Peyer's patch (tissue), 4 donors: ENCODE data around the gene KLHL40. TPM values are rescaled to one million over a fixed set of nuclear protein-coding genes. Genes with fewer than 3 reads are reported as not detected.
A peak's percentile ranks its signal among the peaks of the same experiment; 100 is the strongest.

Source experiments
- DNase-seq, 3 donors: peaks; one replicate each; pipeline ENCODE4 v3.0.0-alpha.2; 2017 to 2019
- H3K27ac ChIP-seq, 4 donors: fragments of 200-600 bp; sonication (generic); one replicate each; pipeline ENCODE4 v1.5.1; 2016 to 2019
- H3K27me3 ChIP-seq, 2 donors: fragments of 200-600 bp; sonication (generic); one replicate each; pipeline ENCODE4 v1.5.1; 2019
- H3K36me3 ChIP-seq, 3 donors: fragments of 200-600 bp; sonication (generic); one replicate each; pipeline ENCODE4 v1.5.1; 2016 to 2019
- H3K4me1 ChIP-seq, 4 donors: fragments of 200-600 bp; sonication (generic); one replicate each; pipeline ENCODE4 v1.5.1; 2016 to 2019
- H3K4me3 ChIP-seq, 4 donors: fragments of 200-600 bp; sonication (generic); 1 replicate in 3 of 4; 2 replicates in 1 of 4; pipeline ENCODE4 v1.5.1; 2016 to 2019; ENCODE audit warnings: mild to moderate bottlenecking in 1 of 4
- H3K9me3 ChIP-seq, 4 donors: fragments of 200-600 bp; sonication (generic); one replicate each; pipeline ENCODE4 v1.5.1; 2016 to 2019; ENCODE audit warnings: mild to moderate bottlenecking in 1 of 4
- POLR2A ChIP-seq, 2 donors: fragments of 450-650 bp; IDR thresholded peaks; one replicate each; pipeline ENCODE4 v1.5.1; 2017; ENCODE audit warnings: antibody characterized with exemption in 2 of 2, mild to moderate bottlenecking in 2 of 2, moderate library complexity in 2 of 2
- total RNA-seq, 4 donors: library from RNA; depleted of rRNA; stranded (reverse); fragments of >200 nt; gene quantifications; one replicate each; pipeline ENCODE4 v1.1.0, GENCODE V29; 2016
- TF ChIP-seq, protein P1 (sequence below), 6 experiments: fragments of 450-650 bp in 4 of 6; fragments of 200-600 bp in 2 of 6; sonication (generic) in 1 of 6; IDR thresholded peaks; one replicate each; pipeline ENCODE4 v1.5.1; 2017 to 2019; ENCODE audit warnings: antibody characterized with exemption in 6 of 6, mild to moderate bottlenecking in 3 of 6, moderate library complexity in 1 of 6

Gene KLHL40
- total RNA-seq, 4 donors from 2014 or later = not detected

GRCh38 chr3:42702982-42703694 lies 17.8 kb downstream of the KLHL40 start:
- TF ChIP-seq POLR2A (IDR thresholded peaks at IDR 0.05) = no peak
- TF ChIP-seq, protein P1, sequence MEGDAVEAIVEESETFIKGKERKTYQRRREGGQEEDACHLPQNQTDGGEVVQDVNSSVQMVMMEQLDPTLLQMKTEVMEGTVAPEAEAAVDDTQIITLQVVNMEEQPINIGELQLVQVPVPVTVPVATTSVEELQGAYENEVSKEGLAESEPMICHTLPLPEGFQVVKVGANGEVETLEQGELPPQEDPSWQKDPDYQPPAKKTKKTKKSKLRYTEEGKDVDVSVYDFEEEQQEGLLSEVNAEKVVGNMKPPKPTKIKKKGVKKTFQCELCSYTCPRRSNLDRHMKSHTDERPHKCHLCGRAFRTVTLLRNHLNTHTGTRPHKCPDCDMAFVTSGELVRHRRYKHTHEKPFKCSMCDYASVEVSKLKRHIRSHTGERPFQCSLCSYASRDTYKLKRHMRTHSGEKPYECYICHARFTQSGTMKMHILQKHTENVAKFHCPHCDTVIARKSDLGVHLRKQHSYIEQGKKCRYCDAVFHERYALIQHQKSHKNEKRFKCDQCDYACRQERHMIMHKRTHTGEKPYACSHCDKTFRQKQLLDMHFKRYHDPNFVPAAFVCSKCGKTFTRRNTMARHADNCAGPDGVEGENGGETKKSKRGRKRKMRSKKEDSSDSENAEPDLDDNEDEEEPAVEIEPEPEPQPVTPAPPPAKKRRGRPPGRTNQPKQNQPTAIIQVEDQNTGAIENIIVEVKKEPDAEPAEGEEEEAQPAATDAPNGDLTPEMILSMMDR (IDR thresholded peaks at IDR 0.05) = no peak
- peak in 1 of 3 donors; percentile 14 for DNase-seq
- no peaks in the 10 kb centered on the region for H3K9me3 ChIP-seq
- no peaks in the 10 kb centered on the region for H3K27me3 ChIP-seq
- no peaks in the 10 kb centered on the region for H3K36me3 ChIP-seq
- no peaks in the 10 kb centered on the region for H3K4me1 ChIP-seq
- H3K4me3 ChIP-seq = no peak overlapping the region
- H3K27ac ChIP-seq = no peak overlapping the region

DNA sequence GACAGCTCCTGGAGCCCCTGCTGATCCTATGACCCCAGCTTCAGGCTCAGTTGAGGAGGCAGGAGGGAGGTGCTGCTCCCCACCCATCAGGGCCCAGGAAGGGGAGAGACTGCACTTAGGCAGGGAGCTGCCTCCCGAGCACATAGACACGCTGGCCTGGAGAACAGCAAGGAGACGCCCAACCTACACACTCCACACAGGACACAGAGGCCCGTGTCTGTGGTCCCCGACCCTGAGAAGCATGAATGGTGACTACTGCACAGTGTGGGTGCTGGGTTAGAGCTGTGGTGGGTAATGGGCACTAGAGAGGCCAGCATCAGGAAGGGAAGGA lies 18.3 kb downstream of the KLHL40 start:
- Histone ChIP-seq H3K9me3 (no peaks in the 10 kb centered on the region), H3K4me1 (no peaks in the 10 kb centered on the region), H3K27me3 (no peaks in the 10 kb centered on the region), H3K4me3 (no peak overlapping the region), H3K36me3 (no peaks in the 10 kb centered on the region), H3K27ac (no peak overlapping the region)
- TF ChIP-seq, protein P1 (IDR thresholded peaks at IDR 0.05) = no peak
- no peak for TF ChIP-seq POLR2A (IDR thresholded peaks at IDR 0.05)
- DNase-seq = peak in 1 of 3 donors; percentile 17

GRCh38 chr3:42704136-42704841 lies 19.0 kb downstream of the KLHL40 start:
- DNase-seq = peak in 1 of 3 donors; percentile 27
- Histone ChIP-seq H3K27me3 (no peaks in the 10 kb centered on the region), H3K4me3 (no peak overlapping the region), H3K4me1 (no peaks in the 10 kb centered on the region), H3K9me3 (no peaks in the 10 kb centered on the region), H3K27ac (no peak overlapping the region), H3K36me3 (no peaks in the 10 kb centered on the region)
- no peak for TF ChIP-seq POLR2A (IDR thresholded peaks at IDR 0.05)

DNA sequence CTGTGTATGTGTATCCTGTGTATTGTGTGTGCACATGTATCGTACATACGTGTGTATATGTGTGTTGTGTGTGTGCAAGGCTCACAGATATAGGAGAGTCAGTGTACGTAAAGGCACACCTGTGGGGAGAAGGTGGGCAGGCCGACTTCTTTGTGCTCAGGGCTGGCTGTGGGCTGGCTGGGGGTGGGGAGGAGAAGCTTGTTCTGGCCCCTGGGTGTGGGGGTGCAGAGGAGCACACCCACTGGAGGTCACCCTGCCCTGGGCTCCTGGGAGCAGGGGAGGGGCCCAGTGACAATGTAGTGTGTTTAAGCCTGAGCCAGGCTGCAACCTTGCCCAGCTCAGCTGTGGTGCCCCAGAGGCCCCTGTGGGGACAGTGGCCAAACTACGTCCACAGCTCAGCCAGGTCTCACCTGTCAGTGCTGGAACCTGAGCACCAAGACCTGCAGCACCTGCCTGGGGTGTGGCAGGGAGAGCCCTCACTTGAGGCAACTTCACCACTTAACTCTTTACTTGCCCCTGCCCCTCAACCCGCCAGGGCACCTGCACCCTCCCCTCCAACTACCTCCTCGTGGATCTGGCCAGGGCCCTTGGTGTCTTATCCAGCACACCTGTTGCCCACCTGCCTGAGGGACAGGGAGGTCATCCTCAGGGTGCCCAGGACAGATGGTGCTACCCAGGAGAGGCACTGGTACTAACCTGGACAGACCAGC lies 19.9 kb downstream of the KLHL40 start:
- no peaks in the 10 kb centered on the region for H3K4me1 ChIP-seq
- H3K4me3 ChIP-seq = no peak overlapping the region
- H3K36me3 ChIP-seq = no peaks in the 10 kb centered on the region
- H3K27me3 ChIP-seq = no peaks in the 10 kb centered on the region
- no peaks in the 10 kb centered on the region for H3K9me3 ChIP-seq
- H3K27ac ChIP-seq = no peak overlapping the region
- TF ChIP-seq POLR2A (IDR thresholded peaks at IDR 0.05) = no peak
- TF ChIP-seq, protein P1 (IDR thresholded peaks at IDR 0.05) = no peak
- DNase-seq = peak in 1 of 3 donors; percentile 40

DNA sequence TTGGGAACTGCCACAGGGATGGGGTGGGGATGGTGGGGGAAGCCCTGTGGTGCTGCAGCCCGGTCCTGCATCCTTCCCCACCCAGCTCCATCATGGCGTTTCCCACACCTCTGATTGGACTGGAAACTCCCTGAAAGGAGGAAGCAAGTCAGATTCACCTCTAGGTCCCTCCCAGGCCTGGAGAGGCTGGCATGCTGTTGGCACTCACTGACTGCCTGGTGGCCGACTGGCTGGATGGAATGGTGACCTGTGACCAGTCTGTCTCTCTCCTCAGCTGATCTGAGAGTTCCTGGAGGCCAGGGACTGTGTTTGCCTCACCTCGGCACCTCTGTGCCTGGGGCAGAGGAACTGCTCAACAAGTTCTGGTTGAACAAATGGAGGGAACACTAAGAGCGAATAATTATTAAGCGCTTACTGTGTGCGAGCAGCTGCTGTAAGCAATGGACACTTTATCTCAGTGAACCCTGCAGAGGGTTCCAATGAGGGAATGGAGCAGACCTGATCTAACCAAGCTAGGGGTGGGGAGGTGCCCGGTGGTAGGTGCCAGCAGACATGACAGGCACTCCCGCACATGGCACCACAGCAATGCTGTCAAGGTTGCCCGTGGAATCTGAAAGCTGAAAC lies 20.7 kb downstream of the KLHL40 start:
- no peak for TF ChIP-seq POLR2A (IDR thresholded peaks at IDR 0.05)
- TF ChIP-seq, protein P1 (IDR thresholded peaks at IDR 0.05) = no peak
- peak in 1 of 3 donors; percentile 27 for DNase-seq
- Histone ChIP-seq H3K4me1 (no peaks in the 10 kb centered on the region), H3K4me3 (no peak overlapping the region), H3K27ac (no peak overlapping the region), H3K27me3 (no peaks in the 10 kb centered on the region), H3K9me3 (no peaks in the 10 kb centered on the region), H3K36me3 (no peaks in the 10 kb centered on the region)
